HepG2 (cell line): Measurements from ENCODE around the gene CTNND2.

Source experiments
- RAD21 ChIP-seq: fragments of 450-650 bp; formaldehyde crosslinking; IDR thresholded peaks from 2 replicates; pipeline ENCODE4 v1.5.0; 2020; ENCODE audit warnings: mild to moderate bottlenecking
- SKI ChIP-seq: fragments of 450-650 bp; IDR thresholded peaks from one replicate; pipeline ENCODE4 v1.6.1; 2018; ENCODE audit warnings: mild to moderate bottlenecking; ENCODE audit not compliant: partially characterized antibody
- TAF15 ChIP-seq: fragments of 200-400 bp; formaldehyde crosslinking; IDR thresholded peaks from one replicate; pipeline ENCODE4 v1.6.1; 2018; ENCODE audit warnings: mild to moderate bottlenecking, low read depth, low read length; ENCODE audit not compliant: poor library complexity, severe bottlenecking
- ZSCAN21 ChIP-seq: sonication (generic); formaldehyde crosslinking; IDR thresholded peaks from 2 replicates; pipeline ENCODE4 v1.8.0; 2022; ENCODE audit warnings: mild to moderate bottlenecking, missing genetic modification reagents, moderate library complexity, borderline replicate concordance
- ZZZ3 ChIP-seq: sonication (generic); formaldehyde crosslinking; IDR thresholded peaks from 2 replicates; pipeline ENCODE4 v1.4.0; 2020; ENCODE audit warnings: missing genetic modification reagents, mild to moderate bottlenecking, borderline replicate concordance
- TF ChIP-seq, protein P1 (sequence below), 2 experiments: IDR thresholded peaks; 2 replicates each; pipeline ENCODE4 v1.6.1; 2011 to 2012; ENCODE audit warnings: low read length in 2 of 2, borderline replicate concordance in 1 of 2, low read depth in 1 of 2, mild to moderate bottlenecking in 1 of 2, moderate library complexity in 1 of 2

GRCh38 chr5:11023945-11024344 is 880.3 kb downstream of the CTNND2 start:
- TF ChIP-seq, protein P1, sequence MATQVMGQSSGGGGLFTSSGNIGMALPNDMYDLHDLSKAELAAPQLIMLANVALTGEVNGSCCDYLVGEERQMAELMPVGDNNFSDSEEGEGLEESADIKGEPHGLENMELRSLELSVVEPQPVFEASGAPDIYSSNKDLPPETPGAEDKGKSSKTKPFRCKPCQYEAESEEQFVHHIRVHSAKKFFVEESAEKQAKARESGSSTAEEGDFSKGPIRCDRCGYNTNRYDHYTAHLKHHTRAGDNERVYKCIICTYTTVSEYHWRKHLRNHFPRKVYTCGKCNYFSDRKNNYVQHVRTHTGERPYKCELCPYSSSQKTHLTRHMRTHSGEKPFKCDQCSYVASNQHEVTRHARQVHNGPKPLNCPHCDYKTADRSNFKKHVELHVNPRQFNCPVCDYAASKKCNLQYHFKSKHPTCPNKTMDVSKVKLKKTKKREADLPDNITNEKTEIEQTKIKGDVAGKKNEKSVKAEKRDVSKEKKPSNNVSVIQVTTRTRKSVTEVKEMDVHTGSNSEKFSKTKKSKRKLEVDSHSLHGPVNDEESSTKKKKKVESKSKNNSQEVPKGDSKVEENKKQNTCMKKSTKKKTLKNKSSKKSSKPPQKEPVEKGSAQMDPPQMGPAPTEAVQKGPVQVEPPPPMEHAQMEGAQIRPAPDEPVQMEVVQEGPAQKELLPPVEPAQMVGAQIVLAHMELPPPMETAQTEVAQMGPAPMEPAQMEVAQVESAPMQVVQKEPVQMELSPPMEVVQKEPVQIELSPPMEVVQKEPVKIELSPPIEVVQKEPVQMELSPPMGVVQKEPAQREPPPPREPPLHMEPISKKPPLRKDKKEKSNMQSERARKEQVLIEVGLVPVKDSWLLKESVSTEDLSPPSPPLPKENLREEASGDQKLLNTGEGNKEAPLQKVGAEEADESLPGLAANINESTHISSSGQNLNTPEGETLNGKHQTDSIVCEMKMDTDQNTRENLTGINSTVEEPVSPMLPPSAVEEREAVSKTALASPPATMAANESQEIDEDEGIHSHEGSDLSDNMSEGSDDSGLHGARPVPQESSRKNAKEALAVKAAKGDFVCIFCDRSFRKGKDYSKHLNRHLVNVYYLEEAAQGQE (IDR thresholded peaks at IDR 0.05; ENCODE audit: borderline replicate concordance in 1 of 2, low read depth in 1 of 2, low read length in 2 of 2), result no peak
- TF ChIP-seq RAD21 (CRISPR knock-in tag) (no peak), ZSCAN21 (CRISPR knock-in tag) (no peak), ZZZ3 (no peak), TAF15 (no peak), SKI (no peak)
